ENCODE data around the gene TPRX2. TPM values are rescaled to one million over a fixed set of nuclear protein-coding genes. Genes with fewer than 3 reads are reported as not detected.
"Not testable (repeated sequence)": the region's sequence is repeated elsewhere in the genome, so short reads cannot be mapped to it uniquely, and the experiment has no call there.

The TPRX2 gene
- total RNA-seq, 1 donor from 2014 or later = not detected

DNA sequence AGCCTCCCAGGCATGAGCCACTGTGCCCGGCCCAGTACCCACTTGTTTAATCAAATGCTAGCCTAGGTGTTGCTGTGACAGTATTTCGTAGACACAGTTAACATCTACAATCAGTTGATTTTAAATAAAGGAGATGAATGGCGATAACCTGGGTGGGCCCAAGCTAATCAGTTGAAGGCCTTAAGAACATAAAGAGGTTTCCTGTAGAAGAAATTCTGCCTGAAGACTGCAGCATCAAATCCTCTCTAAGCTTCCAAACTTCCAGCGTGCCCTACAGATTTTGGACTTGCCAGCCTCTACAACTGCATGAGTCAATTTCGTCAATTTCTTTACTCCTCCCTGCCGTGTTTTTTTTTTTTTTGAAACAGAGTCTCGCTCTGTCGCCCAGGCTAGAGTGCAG is 40.3 kb downstream of the TPRX2 start:
- Mint-ChIP-seq H3K9me3 (ENCODE audit: low read depth) (no peaks in the 10 kb centered on the region), H3K27me3 (no peaks in the 10 kb centered on the region), H3K4me1 (ENCODE audit: low read depth) (no peaks in the 10 kb centered on the region), H3K4me3 (ENCODE audit: low read depth) (no peak overlapping the region), H3K27ac (no peak overlapping the region), H3K36me3 (ENCODE audit: insufficient read depth) (no peaks in the 10 kb centered on the region)
- no peak for DNase-seq (ENCODE audit: low spot score, unreplicated experiment)
- TF ChIP-seq, protein P1, sequence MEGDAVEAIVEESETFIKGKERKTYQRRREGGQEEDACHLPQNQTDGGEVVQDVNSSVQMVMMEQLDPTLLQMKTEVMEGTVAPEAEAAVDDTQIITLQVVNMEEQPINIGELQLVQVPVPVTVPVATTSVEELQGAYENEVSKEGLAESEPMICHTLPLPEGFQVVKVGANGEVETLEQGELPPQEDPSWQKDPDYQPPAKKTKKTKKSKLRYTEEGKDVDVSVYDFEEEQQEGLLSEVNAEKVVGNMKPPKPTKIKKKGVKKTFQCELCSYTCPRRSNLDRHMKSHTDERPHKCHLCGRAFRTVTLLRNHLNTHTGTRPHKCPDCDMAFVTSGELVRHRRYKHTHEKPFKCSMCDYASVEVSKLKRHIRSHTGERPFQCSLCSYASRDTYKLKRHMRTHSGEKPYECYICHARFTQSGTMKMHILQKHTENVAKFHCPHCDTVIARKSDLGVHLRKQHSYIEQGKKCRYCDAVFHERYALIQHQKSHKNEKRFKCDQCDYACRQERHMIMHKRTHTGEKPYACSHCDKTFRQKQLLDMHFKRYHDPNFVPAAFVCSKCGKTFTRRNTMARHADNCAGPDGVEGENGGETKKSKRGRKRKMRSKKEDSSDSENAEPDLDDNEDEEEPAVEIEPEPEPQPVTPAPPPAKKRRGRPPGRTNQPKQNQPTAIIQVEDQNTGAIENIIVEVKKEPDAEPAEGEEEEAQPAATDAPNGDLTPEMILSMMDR (IDR thresholded peaks at IDR 0.05; ENCODE audit: unreplicated experiment) = no peak

DNA sequence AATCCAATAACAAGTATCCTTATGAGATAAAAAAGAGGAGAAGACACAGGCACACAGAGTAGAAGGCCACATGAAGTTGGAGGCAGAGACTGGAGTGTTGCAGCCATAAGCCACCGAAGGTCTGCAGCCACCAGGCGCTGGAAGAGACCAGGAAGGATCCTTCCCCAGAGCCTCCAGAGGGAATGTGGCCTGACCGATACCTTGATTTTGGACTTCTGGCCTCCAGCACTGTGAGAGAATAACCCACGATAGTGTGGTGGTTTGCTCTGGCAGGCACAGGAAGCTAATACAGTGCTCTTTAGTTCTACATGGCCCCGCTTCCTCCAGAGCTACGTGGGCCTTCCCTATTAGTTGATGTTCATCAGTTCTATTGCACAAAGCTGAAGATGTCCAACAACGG is 42.3 kb downstream of the TPRX2 start:
- TF ChIP-seq, protein P1 (IDR thresholded peaks at IDR 0.05; ENCODE audit: unreplicated experiment) = no peak
- DNase-seq (ENCODE audit: low spot score, unreplicated experiment) = no peak
- no peaks in the 10 kb centered on the region for H3K27me3 Mint-ChIP-seq

DNA sequence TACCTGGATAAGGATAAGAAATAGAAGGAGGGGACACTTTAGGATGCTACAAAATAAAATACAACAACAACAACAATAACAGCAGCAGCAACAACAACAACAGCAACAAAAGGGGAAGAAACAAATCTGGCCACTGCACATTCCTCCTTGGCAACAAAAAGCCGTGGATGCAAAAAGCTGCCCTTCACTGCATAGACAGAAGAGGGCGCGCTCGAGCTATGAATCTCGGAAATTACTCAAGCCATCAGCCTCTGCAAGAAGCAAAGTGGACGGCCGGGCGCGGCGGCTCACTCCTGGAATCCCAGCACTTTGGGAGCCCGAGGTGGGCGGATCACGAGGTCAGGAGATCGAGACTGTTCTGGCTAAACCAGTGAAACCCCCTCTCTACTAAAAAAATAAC is 50.3 kb downstream of the TPRX2 start:
- not testable (repeated sequence) for H3K9me3 Mint-ChIP-seq (ENCODE audit: low read depth); H3K27ac Mint-ChIP-seq; H3K4me3 Mint-ChIP-seq (ENCODE audit: low read depth); H3K27me3 Mint-ChIP-seq; H3K36me3 Mint-ChIP-seq (ENCODE audit: insufficient read depth); H3K4me1 Mint-ChIP-seq (ENCODE audit: low read depth)
- TF ChIP-seq, protein P1 (IDR thresholded peaks at IDR 0.05; ENCODE audit: unreplicated experiment) = peak; percentile 55
- DNase-seq (ENCODE audit: low spot score, unreplicated experiment) = peak; percentile 92

More for the DNA sequence above, 42.3 kb downstream of the TPRX2 start:
- no peaks in the 10 kb centered on the region for H3K9me3 Mint-ChIP-seq (ENCODE audit: low read depth)
- no peak overlapping the region for H3K27ac Mint-ChIP-seq
- H3K4me1 Mint-ChIP-seq (ENCODE audit: low read depth) = no peaks in the 10 kb centered on the region
- no peaks in the 10 kb centered on the region for H3K36me3 Mint-ChIP-seq (ENCODE audit: insufficient read depth)
- no peak overlapping the region for H3K4me3 Mint-ChIP-seq (ENCODE audit: low read depth)

DNA sequence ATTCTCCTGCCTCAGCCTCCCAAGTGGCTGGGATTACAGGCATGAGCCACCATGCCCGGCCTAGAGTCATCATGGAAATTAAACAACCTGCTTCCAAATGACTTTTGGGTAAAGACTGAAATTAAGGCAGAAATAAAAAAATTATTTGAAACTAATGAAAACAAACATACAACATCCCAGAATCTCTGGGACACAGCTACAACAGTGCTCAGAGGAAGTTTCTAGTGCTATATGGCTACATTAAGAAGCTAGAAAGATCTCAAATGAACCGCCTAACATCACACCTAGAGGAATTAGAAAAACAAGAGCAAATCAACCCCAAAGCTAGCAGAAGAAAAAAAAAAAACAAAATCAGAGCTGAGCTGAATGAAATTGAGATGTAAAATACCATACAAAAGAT is 51.2 kb downstream of the TPRX2 start:
- H3K27me3 Mint-ChIP-seq; H3K27ac Mint-ChIP-seq; DNase-seq (ENCODE audit: low spot score, unreplicated experiment); H3K4me1 Mint-ChIP-seq (ENCODE audit: low read depth); H3K4me3 Mint-ChIP-seq (ENCODE audit: low read depth); H3K36me3 Mint-ChIP-seq (ENCODE audit: insufficient read depth); H3K9me3 Mint-ChIP-seq (ENCODE audit: low read depth): not testable (repeated sequence)

Other genes starting within 250 kb of the TPRX2 start
- 0.41 and 0.64 TPM in 2 replicates for gene EHD2, start 145.8 kb upstream of the TPRX2 start, total RNA-seq
- gene NOP53, start 113.7 kb upstream of the TPRX2 start, total RNA-seq = 301 and 312 TPM in 2 replicates
- 342 and 392 TPM in 2 replicates for gene SELENOW, start 80.5 kb upstream of the TPRX2 start, total RNA-seq
- not detected in 2 replicates for gene TPRX1, start 54.7 kb upstream of the TPRX2 start, total RNA-seq
- not detected in 2 replicates for gene CRX, start 37.3 kb upstream of the TPRX2 start, total RNA-seq
- gene SULT2A1, start 27.1 kb downstream of the TPRX2 start, total RNA-seq = not detected in 2 replicates
- not detected in 2 replicates for gene BSPH1, start 132.9 kb downstream of the TPRX2 start, total RNA-seq
- gene ELSPBP1, start 135.4 kb downstream of the TPRX2 start, total RNA-seq = not detected in 2 replicates
- not detected in 2 replicates for gene CABP5, start 184.8 kb downstream of the TPRX2 start, total RNA-seq